ENCODE data around the gene TENM4.

DNA sequence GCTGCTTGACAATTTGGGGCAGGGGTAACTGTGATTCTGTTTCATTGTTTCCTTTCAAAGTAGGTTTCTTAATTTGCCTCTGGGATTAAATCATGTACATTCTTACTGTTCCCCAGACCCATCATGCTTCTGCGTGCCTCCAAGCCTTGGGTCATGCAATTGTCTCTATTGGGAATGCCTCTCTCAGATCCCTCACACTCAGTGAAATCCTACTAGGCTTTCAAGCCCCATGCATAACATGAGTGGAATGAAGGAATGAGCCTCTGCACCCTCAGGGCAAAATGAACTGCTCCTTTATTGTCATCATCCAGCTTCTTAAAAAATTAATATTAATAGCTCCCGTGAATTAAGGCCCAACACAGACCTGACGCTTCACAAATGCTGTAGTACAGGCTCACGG lies 381.7 kb downstream of the TENM4 start:
- TF ChIP-seq, protein P1, sequence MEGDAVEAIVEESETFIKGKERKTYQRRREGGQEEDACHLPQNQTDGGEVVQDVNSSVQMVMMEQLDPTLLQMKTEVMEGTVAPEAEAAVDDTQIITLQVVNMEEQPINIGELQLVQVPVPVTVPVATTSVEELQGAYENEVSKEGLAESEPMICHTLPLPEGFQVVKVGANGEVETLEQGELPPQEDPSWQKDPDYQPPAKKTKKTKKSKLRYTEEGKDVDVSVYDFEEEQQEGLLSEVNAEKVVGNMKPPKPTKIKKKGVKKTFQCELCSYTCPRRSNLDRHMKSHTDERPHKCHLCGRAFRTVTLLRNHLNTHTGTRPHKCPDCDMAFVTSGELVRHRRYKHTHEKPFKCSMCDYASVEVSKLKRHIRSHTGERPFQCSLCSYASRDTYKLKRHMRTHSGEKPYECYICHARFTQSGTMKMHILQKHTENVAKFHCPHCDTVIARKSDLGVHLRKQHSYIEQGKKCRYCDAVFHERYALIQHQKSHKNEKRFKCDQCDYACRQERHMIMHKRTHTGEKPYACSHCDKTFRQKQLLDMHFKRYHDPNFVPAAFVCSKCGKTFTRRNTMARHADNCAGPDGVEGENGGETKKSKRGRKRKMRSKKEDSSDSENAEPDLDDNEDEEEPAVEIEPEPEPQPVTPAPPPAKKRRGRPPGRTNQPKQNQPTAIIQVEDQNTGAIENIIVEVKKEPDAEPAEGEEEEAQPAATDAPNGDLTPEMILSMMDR (IDR thresholded peaks at IDR 0.05; ENCODE audit: borderline replicate concordance, extremely low read depth, low read length, poor library complexity, severe bottlenecking), result no peak
- TF ChIP-seq EZH2 (IDR thresholded peaks at IDR 0.05; ENCODE audit: borderline replicate concordance, low read depth, low read length, severe bottlenecking), result no peak

Measured in DND-41 (cell line).